SK-N-SH (cell line): Measurements from ENCODE around the gene BAIAP2.

ENCODE experiments used
- CTCF ChIP-seq: fragments of 200-600 bp; sonication (generic); IDR thresholded peaks from 2 replicates; pipeline ENCODE4 v1.6.1; 2017; ENCODE audit warnings: antibody characterized with exemption, mild to moderate bottlenecking, moderate library complexity
- PBX3 ChIP-seq: IDR thresholded peaks from 2 replicates; pipeline ENCODE4; 2012
- REST ChIP-seq: IDR thresholded peaks from 2 replicates; pipeline ENCODE4 v1.6.1; 2012; ENCODE audit warnings: mild to moderate bottlenecking, low read depth, low read length, moderate library complexity
- SIN3A ChIP-seq: IDR thresholded peaks from 2 replicates; pipeline ENCODE4 v1.6.1; 2012; ENCODE audit warnings: low read depth, mild to moderate bottlenecking, low read length, moderate library complexity, borderline replicate concordance
- TF ChIP-seq, protein P1 (sequence below): IDR thresholded peaks from 2 replicates; pipeline ENCODE4 v1.4.0; 2012; ENCODE audit warnings: low read depth, borderline replicate concordance

GRCh38 chr17:81110488-81111040, 75.6 kb downstream of the BAIAP2 start:
- TF ChIP-seq SIN3A: no peak
- TF ChIP-seq, protein P1, sequence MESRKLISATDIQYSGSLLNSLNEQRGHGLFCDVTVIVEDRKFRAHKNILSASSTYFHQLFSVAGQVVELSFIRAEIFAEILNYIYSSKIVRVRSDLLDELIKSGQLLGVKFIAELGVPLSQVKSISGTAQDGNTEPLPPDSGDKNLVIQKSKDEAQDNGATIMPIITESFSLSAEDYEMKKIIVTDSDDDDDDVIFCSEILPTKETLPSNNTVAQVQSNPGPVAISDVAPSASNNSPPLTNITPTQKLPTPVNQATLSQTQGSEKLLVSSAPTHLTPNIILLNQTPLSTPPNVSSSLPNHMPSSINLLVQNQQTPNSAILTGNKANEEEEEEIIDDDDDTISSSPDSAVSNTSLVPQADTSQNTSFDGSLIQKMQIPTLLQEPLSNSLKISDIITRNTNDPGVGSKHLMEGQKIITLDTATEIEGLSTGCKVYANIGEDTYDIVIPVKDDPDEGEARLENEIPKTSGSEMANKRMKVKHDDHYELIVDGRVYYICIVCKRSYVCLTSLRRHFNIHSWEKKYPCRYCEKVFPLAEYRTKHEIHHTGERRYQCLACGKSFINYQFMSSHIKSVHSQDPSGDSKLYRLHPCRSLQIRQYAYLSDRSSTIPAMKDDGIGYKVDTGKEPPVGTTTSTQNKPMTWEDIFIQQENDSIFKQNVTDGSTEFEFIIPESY: no peak
- TF ChIP-seq CTCF: no peak
- TF ChIP-seq REST: no peak
- no peak for TF ChIP-seq PBX3
